SK-N-SH (cell line): ENCODE results near the gene RRM2.

Source experiments
- JUND ChIP-seq: IDR thresholded peaks from 2 replicates; pipeline ENCODE4 v1.4.0; 2012
- RFX5 ChIP-seq: IDR thresholded peaks from 2 replicates; pipeline ENCODE4 v1.6.1; 2012; ENCODE audit warnings: mild to moderate bottlenecking, improper control_type of control experiment, low read length

DNA sequence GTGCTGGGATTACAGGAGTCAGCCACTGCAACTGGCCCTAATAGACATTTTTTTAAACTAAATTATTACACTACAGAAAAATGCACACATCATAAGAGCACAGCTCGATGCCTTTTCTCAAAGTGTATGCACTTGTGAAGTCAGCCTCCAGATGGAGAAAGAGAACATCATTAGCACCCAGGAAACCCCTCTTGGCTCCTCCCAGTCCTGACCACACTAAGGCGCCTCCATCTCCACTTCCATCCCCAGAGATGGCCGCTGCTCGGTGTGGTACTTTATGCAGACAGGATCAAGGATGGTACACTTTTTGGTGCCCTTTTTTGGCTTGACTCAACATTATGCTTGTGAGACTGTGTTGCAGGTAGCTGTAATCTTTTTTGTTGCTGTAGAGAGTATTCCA lies 34.8 kb downstream of the RRM2 start:
- TF ChIP-seq RFX5: no peak
- TF ChIP-seq JUND: no peak
